HG03039 (cell line): ENCODE data around the gene GPR173.

Experiments used
- ATAC-seq: cut with Tn5 transposase; IDR thresholded peaks from one replicate; pipeline ENCODE4 v1.9.1; 2021; ENCODE audit warnings: mild to moderate bottlenecking, moderate library complexity; ENCODE audit not compliant: unreplicated experiment

Gene GPR173, protein sequence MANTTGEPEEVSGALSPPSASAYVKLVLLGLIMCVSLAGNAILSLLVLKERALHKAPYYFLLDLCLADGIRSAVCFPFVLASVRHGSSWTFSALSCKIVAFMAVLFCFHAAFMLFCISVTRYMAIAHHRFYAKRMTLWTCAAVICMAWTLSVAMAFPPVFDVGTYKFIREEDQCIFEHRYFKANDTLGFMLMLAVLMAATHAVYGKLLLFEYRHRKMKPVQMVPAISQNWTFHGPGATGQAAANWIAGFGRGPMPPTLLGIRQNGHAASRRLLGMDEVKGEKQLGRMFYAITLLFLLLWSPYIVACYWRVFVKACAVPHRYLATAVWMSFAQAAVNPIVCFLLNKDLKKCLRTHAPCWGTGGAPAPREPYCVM

DNA sequence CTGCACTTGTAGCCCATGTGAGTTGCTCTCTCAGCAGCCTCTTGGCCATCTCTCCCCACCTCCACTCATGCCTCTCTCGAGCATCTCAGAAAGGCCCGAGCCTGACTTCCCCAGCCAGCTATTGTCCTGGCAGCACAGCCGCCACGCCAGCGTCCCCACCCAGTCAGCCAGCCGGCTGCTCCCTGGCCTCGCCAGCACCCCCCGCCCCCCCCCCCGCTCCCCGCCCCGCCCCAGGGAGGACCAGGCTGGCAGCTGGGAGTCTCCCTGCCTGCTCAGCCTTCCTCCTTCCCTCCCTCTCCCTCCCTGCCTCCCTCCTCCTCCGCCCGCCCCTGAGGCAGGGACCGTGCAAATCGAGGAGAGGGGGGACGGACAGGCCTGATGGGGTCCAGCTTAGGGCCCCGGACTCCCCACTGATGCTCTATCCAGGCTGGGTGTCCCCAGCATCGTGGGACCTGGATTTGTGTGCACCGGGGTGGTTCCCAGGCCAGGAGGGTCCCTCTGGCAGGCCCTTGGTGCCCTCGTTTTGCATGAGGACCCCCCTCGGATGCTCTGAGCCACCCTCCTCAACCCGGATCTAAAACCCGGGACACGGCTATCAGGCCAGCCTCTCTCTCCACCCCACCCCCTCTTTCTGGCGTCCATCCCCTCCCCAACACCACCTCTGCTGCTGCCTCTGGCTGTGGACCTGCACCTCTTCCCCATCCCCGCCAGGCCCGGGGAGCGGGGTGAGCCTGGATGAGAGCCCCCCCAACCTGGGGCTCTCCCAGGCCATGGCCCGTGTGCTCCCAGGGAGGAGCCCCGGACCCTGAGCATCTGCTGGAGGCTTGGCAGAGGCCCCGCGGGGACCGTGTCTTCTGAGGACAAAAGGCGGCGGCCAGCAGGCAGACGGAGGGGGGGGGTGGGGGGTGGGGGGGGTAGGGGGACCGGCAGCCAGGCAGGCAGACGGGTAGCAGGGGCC, at the start of gene GPR173:
Gene GPR173 (plus strand): TSS at position 621 of the 958 bp plus-strand sequence. CDS start 27,833 bp downstream, outside the sequence.
- no peak for ATAC-seq

DNA sequence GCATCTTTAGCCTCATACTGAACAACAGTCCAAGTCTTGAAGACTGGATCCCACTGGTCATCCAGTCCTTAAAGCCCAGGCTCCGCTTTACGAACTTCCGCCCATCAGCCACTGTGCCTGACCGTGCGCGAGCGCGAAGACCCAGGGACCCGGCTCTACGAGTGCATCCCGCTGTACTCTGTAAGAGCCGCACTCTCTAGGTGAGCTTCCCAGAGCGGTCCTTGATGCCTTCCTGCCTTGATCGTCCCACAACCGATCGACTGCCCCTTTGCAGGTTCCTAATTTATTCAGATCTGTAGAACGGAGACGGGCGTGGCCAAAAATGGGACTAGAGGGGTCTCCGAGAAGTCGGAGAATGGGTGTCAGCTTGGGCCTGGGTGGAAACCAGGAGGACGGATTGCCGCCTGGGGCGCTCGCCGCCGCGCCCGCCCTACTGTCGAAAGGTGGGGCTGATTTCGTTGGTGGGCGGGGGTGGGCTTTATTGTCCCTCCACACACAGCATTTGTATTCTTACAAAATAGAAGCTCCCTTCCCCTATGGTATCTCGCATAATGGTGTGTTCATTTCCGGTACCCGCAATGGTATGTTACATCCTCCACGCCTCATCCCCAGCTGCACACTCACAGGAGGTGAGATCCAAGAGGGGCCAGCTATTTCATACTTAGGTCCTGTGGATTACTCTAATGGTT, 48.0 kb upstream of the GPR173 start:
- ATAC-seq, result no peak

DNA sequence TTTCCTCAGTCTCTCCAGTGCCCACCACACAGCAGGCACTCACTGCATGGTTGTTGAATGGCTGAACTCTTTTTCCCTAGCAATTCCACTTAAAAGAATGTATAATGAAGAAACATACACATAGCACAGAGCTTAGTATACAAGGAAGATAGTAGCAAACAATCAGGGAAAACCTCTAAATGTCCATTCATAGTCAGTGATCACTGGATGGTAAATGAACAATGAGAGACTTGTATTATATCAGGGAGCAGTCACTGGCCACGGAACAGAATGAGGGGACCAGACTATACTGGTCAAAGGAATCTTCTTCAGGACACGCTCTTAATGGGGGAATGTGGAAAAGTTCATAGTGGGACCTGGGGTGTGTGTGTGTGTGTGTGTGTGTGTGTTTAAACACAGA, 46.6 kb upstream of the GPR173 start:
- no peak for ATAC-seq

DNA sequence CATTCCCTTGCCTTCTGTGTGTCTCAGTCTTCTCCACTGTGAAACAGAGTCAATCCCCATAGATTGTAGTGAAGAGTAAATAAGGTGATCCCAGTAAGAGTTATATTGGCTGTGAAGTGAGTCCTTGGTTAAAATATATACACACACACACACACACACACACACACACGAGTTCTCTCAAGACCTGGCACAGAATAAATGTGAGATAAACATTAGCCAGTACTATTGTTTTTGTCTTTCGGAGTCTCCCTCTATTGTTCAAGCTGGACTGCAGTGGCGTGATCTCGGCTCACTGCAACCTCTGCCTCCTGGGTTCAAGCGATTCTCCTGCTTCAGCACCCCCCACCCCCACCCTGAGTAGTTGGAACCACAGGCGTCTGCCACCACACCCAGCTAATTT, 45.5 kb upstream of the GPR173 start:
- no peak for ATAC-seq

DNA sequence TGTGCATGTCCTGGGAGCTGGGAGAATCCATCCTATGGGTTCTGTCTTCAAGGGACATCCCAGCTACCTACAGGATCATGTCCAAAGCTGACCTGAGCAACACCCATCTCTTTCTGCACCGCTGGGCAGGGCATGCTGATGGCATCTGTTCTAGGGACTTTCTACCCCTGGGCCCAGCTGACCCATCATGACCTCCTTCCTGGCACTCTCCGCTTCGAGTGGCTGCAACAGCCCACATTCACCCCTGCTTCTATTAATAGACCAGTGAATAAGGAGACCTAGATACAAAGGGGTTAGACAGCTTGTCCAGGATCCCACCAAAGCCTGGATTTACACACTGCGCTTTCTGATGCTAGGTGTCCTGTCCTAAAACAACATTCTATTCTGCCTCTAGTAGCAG, 44.6 kb upstream of the GPR173 start:
- ATAC-seq, result no peak

DNA sequence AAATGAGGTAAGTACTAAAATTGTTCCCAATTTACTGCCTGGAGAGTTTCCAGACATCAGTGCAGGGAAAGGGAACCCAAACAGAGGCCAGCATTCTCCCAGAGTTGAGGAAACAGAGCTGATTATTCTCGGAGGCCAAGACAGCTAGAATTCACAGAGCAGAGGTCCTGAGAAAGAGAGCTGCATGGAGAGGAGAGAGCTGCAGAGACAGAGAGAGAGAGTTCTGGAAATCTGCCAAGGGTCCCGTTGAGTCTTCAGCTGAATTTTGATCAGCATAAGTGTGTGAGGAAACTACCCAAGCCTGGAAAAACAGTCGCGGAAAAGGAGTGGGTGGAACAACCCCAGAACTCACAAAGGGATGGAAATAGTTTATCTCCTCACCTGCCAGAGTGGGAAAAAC, 43.8 kb upstream of the GPR173 start:
- no peak for ATAC-seq

DNA sequence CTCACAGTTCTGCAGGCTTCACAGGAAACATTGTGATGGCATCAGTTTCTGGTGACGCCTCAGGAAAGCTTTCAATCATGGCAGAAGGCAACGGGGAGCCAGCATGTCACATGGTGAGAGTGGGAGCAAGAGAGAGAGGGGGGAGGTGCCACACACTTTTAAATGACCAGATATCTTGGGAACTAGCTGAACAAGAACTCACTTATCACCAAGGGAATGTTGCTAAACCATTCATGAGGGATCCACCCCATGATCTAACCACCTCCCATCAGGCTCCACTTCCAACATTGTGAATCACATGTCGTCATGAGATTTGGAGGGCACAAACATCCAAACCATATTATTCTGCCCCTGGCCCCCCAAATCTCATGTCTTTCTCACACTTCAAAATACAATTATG, 43.3 kb upstream of the GPR173 start:
- ATAC-seq, result no peak

DNA sequence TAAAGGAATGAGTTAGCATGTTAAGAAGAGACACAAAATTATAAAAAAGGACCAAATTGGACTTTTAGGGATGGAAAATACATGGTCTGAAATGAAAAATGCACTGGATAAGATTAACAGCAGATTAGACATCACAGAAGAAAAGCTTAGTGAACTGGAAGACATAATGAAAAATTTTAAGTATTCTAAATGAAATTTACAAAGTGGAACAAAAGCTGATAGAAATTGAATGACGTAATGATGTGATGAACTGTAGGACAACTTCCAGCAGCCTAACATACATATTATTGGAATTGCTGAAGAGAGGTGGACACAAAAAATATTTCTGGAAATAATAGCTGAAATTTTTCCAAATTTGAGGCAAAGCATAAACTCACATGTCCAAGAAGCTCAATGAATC, 39.6 kb upstream of the GPR173 start:
- ATAC-seq, result no peak

DNA sequence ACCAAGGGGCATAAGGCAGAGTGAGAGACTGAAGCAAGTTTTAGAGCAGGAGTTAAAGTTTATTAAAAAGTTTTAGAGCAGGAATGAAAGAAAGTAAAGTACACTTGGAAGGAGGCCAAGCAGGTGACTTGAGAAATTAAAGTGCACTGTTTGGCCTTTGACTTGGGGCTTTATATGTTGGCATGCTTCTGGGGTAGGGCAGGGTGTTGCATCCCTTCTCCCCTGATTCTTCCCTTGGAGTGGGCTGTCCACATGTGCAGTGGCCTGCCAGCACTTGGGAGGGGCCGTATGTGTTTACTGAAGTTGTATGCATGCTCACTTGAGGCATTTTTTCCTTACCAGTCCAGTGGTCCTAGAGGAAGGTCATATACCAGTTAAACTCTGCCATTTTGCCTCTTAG, 35.3 kb upstream of the GPR173 start:
- no peak for ATAC-seq

DNA sequence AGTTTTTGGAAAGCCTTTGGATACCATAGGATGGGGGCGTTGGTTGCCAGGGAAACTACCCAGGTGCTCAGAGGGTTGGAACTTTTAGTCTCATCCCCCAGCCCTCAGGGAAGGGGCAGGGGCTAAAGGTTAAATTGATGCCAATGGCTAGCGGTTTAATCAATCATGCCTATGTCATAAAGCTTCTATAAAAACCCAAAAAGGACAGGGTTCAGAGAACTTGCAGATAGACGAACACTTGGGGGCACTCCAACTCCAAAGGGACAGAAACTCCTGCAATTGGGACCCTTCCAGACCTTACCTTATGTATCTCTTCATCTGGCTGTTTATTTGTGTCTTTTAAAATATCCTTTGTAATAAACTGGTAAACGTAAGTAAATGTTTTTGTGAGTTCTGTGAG, 30.0 kb upstream of the GPR173 start:
- no peak for ATAC-seq

DNA sequence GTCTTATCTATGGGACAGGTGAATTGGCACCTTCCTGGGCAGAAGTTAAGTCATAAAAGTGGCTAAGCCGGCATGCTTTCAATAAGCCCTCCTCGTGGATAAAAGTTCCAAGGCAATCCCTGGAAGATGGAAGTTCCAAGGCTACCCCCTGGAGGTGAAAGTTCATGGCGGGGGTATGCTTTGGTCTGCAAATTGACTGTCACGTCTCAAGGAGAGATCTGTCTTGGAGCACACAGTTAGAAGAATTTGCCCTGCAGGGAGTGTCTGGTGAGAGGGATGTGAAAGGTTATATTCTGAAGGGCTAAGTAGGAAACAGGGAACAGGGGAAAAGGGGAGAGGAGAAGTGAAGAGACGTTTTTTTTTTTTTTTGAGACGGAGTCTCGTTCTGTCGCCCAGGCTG, 26.2 kb upstream of the GPR173 start:
- ATAC-seq, result no peak

DNA sequence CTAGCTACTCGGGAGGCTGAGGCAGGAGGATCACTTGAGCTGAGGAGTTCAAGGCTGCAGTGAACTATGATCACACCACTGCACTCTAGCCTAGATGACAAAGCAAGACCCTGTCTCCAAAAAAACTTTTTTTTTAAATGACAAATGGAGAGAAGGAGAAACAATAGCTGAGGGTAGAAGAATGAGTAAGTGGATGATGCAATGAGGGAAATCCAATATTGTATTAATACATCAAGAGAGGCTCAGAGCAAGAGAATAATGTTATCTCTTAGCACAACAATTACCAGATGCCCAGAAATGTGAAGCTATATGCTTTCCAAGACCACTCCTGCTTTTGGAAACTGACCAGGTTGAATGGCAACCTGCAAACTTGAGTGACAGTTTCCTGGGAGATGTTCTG, 19.9 kb upstream of the GPR173 start:
- no peak for ATAC-seq

DNA sequence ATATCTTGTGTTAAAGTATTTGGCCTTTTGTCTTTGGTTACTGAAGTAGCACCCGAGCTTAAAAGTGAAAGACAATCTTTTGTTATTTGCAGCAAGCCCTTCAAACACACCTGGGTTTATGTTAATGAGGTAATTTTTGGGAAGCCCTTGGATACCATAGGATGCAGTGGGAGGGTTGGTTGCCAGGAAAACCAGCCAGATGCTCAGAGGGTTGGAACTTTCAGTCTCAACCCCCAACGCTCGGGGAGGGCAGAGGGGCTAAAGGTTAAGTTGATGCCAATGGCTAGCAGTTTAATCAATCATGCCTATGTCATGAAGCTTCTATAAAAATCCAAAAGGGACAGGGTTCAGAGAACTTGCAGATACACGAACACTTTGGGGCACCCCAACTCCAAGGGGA, 17.2 kb upstream of the GPR173 start:
- no peak for ATAC-seq

DNA sequence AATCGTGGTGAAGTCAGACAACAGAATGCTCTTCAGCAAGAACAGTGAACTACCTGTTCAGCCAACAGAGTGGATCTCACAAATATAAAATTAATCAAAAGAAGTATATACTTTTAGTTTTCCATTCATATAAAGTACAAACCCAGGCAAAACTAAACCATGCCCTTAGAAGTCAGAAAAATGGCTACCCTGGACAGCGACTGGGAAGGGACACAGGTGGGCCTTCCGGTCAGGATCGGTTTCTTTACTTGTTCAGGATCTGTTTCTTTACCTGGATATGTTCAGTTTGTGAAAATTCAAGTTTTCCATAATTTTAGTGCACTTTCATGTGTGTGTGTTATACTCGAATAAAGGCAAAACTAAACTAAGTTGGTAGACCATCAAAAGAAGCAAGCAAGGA, 12.4 kb upstream of the GPR173 start:
- no peak for ATAC-seq

DNA sequence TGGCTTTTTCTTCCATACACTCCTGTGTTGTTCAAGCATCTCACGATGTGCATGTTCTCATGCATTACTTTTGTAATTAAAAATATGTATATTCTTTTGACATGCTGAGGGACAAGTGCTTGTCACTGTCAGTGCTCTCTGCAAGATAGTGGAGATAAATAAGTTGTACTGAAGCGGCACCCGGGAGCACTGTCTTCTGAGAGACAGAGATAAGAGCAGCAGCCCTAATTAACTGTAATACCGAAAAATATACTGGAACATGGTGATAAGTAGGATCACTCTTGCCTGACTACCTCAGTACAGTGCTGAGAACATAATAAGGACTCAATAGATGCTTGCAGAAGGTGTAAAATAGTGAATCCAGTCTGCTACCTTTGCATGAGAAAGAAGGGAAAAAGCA, 9.4 kb upstream of the GPR173 start:
- ATAC-seq, result no peak

DNA sequence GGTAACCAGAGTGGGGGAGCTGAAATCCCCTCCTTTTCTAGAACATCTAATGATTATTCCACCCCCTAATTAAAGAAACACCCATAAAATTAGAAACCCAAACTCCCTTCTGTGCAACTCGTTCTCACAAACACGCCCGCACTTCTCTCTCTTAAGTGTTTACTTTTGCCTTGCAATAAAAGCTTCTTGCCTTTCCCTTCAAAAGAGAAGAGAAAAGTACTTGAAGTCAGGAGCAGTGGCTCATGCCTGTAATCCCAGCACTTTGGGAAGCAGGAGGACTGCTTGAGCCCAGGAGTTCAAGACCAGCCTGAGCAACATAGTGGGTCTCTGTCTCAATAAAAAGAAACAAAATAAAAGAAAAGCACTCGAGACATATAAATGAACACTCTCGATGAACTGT, 3.6 kb upstream of the GPR173 start:
- ATAC-seq, result no peak

DNA sequence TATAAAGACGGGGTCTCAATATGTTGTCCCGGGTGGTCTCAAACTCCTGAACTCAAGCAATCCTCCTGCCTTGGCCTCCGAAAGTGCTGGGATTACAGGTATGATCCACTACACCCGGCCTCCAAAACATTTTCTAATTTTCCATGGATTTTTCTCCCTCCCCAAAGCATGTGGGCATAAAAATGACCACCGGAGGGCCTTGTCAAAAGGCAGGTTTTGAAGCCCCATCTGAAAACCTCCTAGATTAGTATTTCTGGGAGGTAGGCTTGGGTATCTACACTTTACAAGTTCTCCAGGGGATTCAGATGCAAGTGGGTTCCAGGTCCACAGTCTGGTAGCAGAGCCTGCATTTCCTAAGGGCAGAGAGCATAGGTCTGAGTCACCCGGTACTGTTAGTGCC, 1.4 kb upstream of the GPR173 start:
- no peak for ATAC-seq

DNA sequence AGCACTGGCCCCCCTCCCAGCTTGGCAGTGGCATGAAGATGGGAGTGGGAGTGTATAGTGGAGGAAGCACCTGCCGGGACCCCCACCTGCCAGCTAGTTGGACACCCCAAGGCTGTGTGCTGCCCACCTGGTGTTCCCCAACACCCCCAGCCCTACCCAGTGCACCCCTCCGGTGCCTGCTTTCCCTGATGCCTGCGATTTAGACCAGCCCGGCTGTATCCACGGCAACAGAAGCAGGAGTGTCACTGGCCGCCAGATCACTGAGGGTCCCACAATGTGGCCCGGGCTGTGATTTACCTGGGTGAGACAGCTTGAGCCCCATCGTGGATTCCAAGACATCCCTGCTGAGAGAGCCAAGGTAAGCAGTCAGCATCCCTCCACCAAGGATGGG, 533 bp downstream of the GPR173 start:
- no peak for ATAC-seq

DNA sequence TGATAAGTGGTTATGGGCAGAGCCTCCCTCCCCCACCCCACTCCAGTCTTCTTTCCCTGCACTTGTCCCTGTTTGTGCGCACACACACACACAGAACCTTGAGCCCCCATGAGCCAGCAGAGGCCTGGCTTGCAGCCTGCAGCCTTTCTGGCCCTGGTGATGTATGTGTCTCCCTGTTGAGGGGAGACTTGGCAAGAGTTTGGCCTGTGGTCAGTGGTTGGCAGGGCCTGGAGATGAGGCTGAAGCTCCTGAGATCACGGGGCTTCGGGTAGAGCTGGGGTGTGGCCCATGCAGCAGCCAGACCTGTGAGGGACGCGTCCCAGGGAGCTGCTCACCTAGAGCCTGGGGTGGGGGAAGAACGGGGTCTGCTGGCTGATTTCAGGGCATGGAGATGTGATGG, 2.3 kb downstream of the GPR173 start:
- ATAC-seq, result no peak

DNA sequence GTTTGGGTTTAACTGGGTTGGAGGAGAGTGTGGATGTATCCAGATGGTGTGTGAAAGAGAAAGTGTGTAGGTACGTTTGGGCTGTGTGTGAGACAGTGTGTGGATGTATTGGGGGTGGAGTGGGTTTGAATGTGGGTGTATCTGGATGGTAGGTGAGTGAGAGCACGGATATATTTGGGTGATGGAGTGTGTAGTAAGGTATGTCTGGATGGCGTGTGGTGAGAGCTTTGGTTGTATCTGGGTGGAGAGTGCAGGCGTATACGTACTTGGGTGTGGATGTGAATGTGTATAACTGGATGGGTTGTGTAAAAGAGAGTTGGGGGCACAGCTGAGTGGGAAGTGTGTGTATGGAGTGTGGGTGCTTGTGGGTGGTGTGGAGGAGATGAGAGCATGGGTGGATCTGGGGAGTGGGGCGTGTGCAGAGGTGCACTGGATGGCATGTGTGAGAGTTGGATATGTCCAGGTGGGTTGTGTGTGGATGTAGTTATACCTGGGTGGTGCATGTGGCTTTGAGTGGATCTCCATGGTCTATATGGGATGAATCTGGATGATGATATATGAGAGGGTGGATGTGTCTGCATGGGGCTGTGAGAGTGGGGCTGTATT, 6.8 kb downstream of the GPR173 start:
- ATAC-seq, result no peak

DNA sequence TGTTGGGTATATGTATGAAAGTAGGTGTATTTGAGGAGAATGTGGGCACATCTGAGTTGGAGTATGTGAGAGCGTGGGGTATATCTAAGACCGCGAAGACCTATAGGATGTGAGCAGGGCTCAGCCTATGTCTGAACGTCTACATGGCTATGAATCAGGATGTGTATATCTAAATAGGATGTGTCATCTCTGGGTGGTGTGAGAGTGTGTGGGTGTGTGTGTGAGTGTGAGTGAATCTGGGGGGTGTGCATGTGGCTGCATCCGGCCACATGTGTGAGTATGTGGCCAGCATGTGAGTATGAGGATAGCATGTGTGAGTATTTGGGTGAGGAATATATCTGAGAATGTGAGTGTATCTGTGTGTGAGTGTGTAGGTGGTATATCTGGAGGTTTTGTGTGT, 7.7 kb downstream of the GPR173 start:
- ATAC-seq, result no peak
